H1 (cell line): Measurements from ENCODE around the gene SESN1.

ENCODE experiments used
- CHD1 ChIP-seq: IDR thresholded peaks from 2 replicates; pipeline ENCODE4 v1.6.1; 2012; ENCODE audit warnings: low read depth, low read length, improper control_type of control experiment
- CREB1 ChIP-seq: IDR thresholded peaks from 2 replicates; pipeline ENCODE4 v1.6.1; 2012; ENCODE audit warnings: inconsistent platforms
- CTCF ChIP-seq, 3 experiments: IDR thresholded peaks; 1 replicate in 2 of 3; 2 replicates in 1 of 3; pipeline versions ENCODE4 v1.5.1 to v1.6.1; 2011; ENCODE audit warnings: low read length in 3 of 3, mild to moderate bottlenecking in 3 of 3, inconsistent platforms in 2 of 3, low read depth in 1 of 3, moderate library complexity in 1 of 3; ENCODE audit not compliant: insufficient read depth in 1 of 3; ENCODE audit errors: control extremely low read depth in 1 of 3
- EP300 ChIP-seq, 2 experiments: IDR thresholded peaks; 1 replicate in 1 of 2; 2 replicates in 1 of 2; pipeline ENCODE4 v1.6.1; 2011 to 2012; ENCODE audit warnings: low read depth in 2 of 2, low read length in 2 of 2, mild to moderate bottlenecking in 2 of 2, borderline replicate concordance in 1 of 2, inconsistent platforms in 1 of 2, moderate library complexity in 1 of 2
- EZH2 ChIP-seq: fragments of 200-600 bp; sonication (generic); IDR thresholded peaks from 2 replicates; pipeline ENCODE4 v1.7.1; 2012; ENCODE audit warnings: low read depth, mild to moderate bottlenecking, moderate library complexity, low read length, inconsistent platforms; ENCODE audit not compliant: severe bottlenecking
- POLR2A ChIP-seq, 2 experiments: IDR thresholded peaks; 1 replicate in 1 of 2; 2 replicates in 1 of 2; pipeline ENCODE4 v1.6.1; 2011; ENCODE audit warnings: low read depth in 2 of 2, low read length in 2 of 2, mild to moderate bottlenecking in 2 of 2; ENCODE audit errors: control extremely low read depth in 1 of 2
- POLR2AphosphoS5 ChIP-seq: IDR thresholded peaks from 2 replicates; pipeline ENCODE4 v1.6.1; 2011; ENCODE audit warnings: low read depth, low read length
- TEAD4 ChIP-seq: IDR thresholded peaks from 2 replicates; pipeline ENCODE4 v1.6.1; 2012; ENCODE audit warnings: low read depth, low read length, inconsistent platforms, mixed read lengths

- TF ChIP-seq CHD1 (no peak), CTCF (IDR thresholded peaks at IDR 0.05; ENCODE audit: control extremely low read depth in 1 of 3, insufficient read depth in 1 of 3, low read depth in 1 of 3, low read length in 3 of 3) (no peak), POLR2A (IDR thresholded peaks at IDR 0.05; ENCODE audit: control extremely low read depth in 1 of 2, low read depth in 2 of 2, low read length in 2 of 2) (no peak), TEAD4 (no peak), EZH2 (no peak), POLR2AphosphoS5 (no peak), CREB1 (no peak), EP300 (IDR thresholded peaks at IDR 0.05; ENCODE audit: borderline replicate concordance in 1 of 2, low read depth in 2 of 2, low read length in 2 of 2) (no peak)
Observed at GRCh38 chr6:108966855-108967755, 127.5 kb downstream of the SESN1 start.
